ENCODE data around the gene TMEM53.

Gene TMEM53

DNA sequence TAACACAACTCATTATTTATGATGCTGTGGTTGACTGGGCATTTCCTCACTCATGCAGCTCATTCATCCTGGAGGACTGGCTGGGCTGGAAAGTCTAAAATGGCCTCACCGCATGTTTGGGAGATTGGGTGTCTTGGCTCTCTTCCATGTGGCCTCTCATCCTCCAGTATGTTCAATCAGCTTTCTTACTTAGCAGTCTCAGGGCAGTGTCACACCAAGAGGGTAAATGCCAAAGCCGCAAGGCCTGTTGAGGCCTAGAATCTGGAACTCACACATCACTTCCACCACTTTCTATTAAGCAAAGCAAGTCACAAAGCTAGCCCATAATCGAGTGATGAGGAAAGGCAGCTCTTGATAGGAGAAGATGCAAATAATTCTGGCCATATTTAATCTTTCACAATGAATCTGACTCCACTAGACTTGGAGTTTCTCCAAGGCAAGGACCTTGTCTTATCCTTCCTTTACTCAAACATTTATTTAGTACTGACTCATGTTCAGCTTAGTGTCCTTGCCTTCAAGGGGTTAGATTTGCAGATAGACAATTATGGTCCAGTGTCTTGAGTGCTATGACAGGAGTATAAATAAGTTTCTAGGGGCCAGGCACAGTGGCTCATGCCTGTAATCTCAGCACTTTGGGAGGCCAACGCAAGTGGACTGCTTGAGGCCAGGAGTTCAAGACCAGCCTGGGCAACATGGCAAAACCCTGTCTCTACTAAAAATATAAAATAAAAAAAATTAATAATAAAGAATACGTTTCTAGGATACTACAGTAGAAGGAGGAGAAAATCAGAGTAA is 45.1 kb downstream of the TMEM53 start:
- no peak for DNase-seq (ENCODE audit: low read depth)

DNA sequence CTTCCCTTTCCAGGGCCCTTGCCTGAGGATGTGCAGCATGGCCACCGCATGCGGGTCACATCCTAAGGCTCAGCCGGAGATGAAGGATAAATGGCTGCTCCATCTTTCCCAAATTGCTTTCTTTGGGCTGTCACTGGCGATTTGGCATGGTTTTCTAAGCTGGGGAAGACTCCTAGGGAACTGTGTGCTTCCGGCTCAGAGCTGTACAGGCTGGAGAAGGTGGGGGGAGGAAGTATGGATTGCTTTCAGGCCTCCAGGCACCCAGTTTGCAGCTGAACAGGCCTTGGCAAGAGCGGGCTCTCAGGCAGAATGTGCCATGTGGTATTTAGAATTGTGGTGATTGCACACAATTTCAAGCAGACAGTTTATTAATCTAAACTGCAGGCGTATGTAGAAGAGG is 48.9 kb downstream of the TMEM53 start:
- no peak for DNase-seq (ENCODE audit: low read depth)

DNA sequence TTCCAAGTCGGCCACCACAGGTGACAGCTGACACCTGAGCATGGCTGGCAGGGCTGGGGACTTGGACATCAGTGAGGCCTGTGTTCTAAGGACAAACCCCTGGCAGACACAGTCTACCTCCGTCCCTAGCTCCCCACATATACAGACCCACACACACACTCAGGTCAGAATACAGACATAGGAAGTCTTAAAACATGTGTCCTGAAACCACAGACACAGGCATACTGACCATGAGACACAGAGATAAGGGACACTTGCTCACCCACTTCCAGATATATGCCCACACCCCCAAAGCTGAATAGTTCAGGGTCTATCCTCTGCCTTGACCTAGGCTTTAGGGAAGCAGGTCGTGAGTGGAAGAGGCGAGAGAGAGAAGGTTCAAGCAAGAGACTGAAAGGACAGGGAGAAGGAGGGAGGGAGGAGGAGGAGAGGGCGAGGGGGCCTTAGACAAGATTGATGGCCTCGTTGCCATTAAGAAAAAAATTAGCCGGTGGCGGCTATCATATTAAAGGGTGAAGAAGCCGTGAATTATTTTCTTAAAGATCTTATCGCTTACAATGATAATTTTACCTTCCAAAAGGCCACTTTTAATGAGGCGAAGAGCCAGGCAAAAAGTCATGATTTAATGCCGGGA is 49.9 kb downstream of the TMEM53 start:
- DNase-seq (ENCODE audit: low read depth): no peak

DNA sequence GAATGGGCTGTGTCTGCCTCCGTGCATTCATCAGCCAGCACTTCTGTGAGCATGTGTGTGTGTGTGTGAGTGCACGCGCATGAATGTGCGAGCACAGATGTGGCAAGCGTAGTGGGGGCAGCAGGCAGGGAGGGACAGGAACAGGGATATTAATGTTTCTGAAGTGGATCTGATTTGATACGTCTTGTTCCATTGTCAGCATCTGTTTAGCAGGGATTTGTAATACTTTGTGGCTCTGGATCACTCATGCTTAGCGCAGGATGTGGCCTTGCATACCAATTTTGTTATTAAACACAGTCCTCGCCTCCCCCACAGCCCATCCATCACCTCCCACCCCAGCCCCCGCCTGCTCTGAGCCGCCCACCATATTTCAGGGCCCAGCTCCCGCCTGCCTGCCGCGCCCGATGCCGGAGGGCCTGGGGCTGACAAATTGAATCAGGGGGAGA is 52.4 kb downstream of the TMEM53 start:
- no peak for DNase-seq (ENCODE audit: low read depth)

DNA sequence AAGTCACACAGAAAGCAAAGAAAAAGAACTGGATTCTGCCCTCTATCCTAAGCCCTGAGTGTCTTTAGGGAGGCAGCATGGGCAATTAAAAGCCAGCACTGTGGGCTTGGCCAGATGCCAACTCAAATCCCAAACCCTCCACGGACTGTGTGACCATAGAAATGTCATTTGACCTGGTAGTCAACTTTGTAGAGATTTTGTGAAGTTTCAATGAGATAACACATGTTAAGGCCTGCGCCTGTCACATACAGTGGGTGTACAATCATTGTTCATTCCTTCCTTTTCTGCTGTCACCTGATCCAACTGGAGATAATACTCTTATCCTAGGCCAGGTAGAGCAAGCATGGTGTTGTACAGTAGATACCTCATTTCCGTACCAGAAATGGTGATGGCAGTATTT is 54.2 kb downstream of the TMEM53 start:
- DNase-seq (ENCODE audit: low read depth): no peak

DNA sequence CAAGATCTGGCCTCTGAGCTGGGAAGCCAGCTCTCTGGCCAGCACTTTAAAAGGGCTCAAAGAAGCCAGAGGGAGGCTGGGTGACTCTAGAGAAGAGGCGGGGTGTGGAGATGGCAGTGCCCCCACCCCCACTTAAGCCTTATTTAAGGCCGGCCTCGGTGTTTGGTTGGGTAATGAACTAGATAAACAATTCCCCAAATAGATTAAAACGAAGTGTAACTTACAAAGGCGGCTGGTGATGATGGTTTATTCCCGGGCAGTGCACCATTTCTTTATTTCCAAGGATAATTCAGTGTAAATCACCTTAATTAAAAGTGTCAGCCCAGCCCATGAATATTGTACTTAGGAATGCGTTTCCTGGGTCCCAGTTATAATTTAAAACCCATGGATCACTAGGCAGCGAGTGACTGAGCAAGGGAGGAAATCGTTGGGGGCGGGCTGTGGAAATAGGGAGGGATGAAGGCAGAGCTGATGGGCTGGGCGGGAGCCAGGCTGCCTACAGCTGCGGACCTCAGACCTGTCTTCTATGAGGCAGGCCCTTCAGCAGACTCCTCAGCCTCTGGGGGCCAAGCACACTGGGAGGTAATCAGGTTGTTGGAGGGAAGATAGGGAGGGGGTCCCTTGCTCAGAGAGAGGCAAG is 54.9 kb downstream of the TMEM53 start:
- DNase-seq (ENCODE audit: low read depth): no peak

DNA sequence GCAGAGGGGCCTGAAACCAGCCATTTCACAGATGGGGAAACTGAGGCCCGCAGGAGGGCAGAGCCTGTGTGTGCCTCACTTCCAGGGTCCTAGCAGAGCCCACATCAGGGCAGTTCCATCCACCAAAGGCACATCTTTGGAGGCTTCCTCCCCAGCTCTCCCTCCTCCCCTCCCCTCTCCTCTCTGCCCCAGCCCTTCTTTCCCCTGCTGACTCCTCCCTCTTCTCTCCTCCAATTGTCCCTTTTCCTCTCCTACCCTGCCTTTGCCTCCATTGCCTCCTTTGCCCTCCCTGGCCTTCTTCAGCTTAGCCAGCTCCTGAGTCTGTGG is 56.6 kb downstream of the TMEM53 start:
- DNase-seq (ENCODE audit: low read depth): no peak

DNA sequence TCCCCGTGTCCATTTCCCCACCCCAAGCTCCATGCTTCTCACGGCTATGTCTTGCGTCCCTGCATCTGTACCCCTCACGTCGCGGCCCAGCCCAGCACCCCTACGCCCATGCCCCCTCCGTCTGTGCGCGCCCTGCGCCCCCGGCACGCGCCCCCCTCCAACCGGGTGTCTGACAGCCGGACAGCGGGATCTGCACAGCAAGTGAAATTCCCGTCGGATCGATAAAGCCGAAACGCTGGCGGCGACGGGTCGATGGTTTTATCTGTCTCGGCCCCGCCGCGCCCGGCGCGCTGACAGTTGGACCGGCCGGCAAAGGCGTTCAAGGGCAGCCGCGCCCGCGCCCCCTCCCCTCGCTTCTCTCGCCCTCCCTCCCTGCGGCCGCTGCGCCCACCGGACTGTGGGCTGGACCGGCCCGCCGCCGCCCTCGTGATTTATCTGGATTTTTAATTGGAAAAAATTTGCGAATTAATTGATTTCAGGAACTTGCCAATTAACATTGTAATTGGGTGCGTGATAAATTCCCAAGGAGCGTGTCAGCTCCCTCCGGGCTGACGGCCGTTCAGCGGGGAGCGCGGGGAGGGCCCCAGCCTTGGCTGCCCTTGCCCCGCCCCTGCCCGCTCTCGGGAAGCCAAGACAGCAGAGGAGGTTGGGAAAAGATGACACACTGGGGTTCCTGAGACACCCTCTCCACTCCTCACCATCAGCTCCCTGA is 57.1 kb downstream of the TMEM53 start:
- no peak for DNase-seq (ENCODE audit: low read depth)

DNA sequence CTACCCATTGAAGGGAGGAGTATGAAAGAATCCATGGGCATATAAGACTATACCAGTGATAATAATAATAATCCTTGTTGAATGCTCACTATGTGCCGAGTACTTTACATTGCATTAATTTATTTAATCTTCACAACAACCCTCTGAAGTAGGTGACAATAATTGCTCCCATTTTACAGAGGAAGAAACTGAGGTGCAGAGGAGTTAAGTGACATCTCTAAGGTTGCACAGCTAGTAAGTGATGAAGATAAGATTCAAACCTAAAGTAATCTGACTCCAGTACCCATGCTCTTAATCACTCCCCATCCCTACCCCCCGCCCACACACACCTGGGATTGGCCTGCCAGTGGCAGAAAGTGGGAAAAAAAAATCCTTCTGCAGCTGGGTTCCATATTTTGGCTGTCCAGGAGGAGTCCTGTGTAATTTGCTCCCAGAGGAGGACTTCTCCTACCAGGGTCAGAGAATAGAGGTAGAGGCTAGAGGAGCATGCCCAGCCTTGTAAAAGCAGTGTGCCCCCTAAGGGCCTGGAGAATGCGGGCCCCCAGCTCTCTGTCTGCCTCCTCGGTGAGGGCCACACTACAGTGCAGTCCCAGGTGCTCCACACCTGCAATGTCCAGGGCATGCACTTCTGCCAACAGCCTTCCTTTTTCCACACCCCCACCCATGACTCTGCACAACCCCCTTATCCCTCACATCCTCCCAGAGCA is 57.8 kb downstream of the TMEM53 start:
- DNase-seq (ENCODE audit: low read depth): no peak

DNA sequence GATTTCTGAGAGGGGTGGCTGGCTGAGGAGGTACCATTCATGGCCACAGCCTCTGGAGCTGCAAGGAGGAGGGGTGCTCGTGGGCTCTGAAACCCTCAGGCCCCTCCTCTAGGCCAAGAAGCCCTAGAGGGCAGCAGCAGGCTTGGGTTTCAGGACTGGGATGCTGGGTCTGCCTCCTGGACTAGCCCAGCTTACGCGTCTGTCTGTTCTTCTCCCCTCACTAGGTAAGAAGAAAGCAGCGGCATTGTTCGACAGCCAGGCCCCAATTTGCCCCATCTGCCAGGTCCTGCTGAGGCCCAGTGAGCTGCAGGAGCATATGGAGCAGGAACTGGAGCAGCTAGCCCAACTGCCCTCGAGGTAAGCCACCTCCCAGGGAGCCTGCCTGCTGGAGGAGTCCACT is 60.3 kb downstream of the TMEM53 start:
- no peak for DNase-seq (ENCODE audit: low read depth)

DNA sequence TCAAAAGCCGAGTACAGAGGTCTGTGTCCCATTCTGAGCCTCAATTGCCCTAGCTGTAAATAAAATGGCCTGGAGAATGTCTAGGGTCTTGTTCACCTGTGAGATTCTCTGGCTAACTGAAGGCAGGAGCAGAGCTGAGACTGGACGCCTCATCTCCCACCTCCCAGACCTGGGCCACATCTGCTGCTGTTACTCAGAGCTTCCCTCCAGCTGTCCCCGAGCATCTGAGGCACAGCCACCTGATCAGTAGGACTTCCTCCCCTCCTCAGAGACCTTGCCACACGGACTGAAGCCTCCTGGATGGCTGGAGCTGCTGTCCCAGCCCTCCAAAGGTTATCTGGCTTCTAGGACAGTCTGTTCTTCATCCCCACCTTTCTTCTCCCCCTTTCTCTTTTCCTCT is 62.4 kb downstream of the TMEM53 start:
- no peak for DNase-seq (ENCODE audit: low read depth)

DNA sequence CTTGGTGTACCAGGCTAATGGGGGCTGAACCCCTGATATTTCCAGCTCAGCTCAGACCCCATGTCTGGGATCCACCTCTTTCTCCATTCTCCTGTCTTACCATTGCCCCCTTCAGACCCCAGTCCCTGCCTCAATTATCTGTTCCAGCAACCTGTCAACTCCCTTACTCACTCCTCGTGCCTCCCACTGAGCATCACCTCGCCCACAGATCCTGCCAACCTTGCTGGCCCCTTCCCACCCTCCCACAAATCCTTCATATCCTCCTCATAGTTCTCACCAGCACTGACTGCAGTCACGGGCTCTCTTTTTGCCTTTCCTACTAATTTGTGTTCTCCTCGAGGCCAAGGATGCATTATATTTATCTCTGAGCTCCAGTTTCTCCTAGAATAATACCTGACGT is 62.9 kb downstream of the TMEM53 start:
- DNase-seq (ENCODE audit: low read depth): no peak

DNA sequence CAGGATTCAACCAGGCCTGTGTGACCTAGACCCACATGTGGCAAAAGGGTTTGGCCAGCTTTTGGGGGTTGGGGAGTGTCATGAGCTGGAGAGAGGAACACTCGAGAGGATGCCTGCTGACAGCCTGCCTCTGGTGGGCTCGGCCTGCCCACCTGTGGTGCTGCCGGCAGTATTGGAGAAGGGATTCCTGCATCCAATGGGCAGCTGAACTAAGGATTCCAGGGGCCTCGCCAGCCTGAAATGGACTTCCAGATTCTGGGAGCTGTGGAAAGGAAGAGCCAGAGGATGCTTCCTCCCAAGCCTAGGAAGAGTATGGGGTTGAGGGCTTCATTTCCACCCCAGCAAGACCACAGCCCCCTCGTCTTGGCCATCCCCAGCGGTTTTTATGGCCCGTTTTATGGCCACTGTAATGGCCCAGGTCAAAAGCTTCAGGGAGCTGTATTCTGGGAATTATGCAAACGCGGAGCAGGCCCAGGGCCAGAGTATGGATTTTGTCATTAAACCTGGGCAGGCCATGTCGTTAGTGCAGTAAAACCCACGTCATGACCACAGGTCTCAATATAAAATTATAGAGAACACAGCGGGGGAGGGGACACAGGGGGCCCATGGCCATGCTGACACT is 63.6 kb downstream of the TMEM53 start:
- no peak for DNase-seq (ENCODE audit: low read depth)

DNA sequence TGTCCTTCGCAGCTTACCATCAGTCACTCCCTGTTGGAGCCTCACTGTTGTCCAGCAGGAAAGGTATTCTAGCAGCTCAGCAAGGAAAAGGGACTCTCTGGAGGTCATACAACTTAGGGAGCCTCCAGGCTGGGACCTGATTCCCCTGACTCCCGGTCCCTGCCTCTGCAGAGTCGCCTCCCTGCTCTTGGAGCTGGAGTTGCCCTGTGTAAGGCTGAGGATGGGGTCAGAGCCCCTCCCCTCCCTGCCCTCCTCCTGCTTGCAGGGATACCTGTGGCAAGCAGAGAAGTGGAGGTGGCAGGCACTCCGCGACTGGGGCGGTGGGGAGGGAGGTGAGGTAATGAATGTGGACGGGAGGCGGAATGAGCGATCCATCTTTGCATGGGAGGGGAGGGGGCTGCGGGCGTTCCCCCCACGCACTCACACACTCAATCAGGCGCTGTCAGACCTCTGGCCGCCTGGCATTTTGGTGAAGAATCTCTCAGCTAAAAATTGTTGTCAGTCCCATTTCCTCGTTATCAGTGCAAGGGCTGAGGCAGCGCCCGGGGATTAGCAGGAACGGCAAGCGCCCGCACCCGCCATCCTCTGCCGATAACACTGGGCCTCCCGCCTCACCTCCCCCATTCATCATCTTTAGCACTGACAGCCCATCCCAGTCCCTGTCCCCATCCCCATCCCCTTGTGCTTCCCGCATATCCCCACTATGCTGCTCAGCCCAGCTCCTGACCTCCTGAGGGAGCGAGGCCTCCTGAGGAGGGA is 64.3 kb downstream of the TMEM53 start:
- DNase-seq (ENCODE audit: low read depth): no peak

DNA sequence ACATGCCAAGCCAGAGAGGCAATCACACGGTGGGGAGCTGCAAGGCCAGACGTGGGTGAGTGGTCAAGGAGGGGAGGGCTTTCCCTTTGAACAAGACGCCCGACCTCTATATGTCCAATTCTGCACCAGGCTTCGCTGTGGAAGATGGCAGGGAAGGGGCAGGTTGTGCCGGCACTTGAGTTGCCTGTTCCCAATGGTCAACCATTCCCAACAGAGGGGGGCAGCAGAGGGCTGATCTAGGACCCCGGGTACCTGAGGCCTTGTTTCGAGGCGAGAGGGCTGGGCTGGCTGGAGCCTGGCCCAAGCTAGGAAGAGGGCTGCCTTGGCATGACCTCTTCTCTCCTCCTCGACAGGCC is 64.9 kb downstream of the TMEM53 start:
- DNase-seq (ENCODE audit: low read depth): peak; percentile 11

DNA sequence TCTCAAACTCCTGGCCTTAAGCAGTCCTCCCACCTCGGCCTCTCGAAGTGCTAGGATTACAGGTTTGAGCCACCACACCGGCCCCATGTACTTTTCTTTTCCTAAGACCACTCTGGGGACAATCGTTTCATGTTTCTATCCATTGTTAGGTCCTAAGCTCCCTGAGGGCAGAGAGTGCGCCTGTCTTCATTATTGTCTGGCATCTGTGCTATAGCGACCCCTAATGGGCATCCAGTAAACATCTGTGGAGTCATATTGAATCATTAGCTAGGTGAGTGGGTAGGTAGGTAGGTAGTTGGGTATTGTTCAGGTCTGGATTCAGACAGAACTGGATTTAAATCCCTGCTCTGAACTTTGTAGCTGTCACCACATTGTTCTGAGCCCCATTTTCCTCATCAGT is 66.1 kb downstream of the TMEM53 start:
- DNase-seq (ENCODE audit: low read depth): no peak

DNA sequence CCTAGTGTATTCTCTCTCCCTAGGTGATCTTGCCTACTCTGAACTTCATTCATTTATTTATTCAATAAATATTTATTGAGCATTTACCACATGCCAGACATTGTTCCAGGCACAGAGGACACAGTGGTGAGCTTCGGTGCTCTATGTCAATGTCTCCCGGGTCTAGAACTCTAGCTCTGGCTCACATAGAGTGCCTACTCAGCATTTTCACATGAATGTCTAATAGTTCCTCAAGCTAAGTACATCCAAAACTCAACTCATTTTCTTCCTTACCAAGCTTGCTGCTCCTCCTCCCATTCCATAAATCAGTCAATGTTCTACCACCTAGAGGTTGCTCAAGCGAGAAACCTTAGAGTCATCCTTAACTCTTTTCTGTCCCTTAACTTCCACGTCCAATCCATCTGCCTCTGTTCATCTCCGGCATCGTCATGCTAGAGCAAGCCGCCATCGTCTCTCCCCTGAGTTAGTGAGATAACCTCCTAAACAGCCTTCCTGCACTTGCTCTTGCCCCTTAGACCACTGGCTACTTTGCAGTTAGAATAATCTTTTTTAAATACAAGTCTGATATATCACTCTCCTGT is 67.5 kb downstream of the TMEM53 start:
- DNase-seq (ENCODE audit: low read depth): no peak

DNA sequence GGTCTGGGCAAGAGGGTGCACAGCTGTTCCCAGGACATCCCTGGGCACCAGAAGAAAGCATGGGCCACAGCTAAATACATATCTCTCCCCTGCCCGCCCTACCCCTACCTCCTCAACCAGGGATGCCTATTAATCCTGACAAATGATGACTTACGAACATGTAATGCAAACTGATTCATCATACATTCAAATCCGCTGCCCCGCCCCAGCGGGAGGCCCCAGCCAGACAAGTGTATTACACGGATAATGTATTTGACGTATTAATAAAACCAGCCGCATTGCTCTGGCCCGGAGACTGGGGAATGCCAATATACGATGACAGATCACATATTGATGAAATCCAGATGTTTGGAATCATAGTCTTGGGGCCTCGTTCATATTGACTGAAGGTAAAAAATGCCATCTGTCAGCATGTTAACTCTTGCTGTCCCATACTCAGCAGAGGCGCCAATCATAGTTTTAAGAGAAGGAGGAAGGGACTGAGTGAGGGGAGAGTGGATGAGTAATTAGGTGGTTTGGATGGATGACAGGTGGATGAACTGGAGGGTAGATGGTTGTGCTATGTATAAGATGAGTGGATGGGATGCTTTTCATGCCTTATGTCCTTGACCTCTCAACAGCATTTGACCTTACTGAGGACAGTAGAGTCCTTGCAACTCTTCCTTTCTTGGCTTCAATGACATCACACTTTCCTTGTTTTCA is 68.2 kb downstream of the TMEM53 start:
- DNase-seq (ENCODE audit: low read depth): no peak

DNA sequence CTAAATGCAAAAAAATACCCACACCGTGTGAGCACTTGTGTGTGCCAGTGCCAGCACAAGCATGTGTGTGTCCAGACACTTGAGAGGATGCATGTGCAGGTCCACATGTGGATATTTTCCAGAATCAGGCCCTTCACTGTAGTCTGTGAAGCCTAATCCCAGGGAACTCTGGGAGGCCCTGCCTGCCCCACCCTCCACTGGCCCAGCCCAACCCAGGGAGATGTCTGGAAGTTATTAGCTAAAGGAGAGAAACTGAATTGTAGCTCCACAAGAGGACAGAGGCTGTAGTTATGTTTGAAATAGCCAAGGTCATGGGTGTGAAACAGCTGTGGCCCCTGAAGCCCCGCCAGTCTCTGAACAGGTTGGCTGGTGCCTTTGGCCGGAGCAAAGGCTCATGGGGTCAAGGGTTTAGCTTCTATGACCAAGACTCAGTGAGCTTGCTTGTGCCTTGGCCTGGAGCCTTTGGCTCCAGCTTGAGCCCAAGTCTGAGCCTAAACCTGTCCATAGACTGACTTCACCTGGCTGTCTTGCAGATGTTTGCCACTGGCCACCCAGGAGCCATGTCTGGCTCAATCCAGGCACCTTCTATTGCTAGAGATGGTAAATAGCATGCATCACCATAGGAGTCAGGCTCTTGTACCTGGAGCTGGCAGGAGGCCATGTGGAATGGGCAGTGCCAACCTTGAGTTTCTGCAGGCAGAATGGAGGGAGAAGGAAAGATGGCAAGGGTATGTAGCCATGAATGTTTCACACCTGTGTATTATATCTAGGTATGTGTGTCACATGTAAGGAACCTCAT is 69.9 kb downstream of the TMEM53 start:
- DNase-seq (ENCODE audit: low read depth): no peak
